GM21737 (cell line): Measurements from ENCODE around the gene RPAP3.

Experiments
- ATAC-seq: cut with Tn5 transposase; IDR thresholded peaks from one replicate; pipeline ENCODE4 v1.9.1; 2021; ENCODE audit warnings: mild to moderate bottlenecking, moderate library complexity; ENCODE audit not compliant: unreplicated experiment

Gene RPAP3

DNA sequence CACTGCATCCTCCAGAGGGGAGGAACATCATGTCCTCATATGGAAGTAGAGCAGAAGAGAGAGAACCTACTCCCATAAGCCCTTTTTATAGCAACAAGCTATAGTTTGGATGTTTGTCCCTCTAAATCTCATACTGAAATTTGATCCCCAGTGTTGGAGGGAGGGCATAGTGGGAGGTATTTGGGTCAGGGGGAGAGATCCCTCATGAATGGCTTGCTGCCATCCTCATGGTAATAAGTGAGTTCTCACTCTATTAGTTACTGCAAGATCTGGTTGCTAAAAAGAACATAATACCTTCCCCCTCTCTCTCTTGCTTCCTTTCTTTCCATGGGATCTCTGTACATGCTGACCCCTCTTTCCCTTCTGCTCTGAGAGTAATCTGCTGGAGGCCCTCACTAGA is 93.9 kb downstream of the RPAP3 start:
- no peak for ATAC-seq
